IMR-90 (cell line): Measurements from ENCODE around the gene NRXN2. TPM values are rescaled to one million over a fixed set of nuclear protein-coding genes. Genes with fewer than 3 reads are reported as not detected.
A peak's percentile ranks its signal among the peaks of the same experiment; 100 is the strongest.

Experiments used
- ATAC-seq: fragments of 200-7000 bp; cut with Tn5 transposase; 2 replicates; pipeline ENCODE4 v1.9.1; 2020; ENCODE audit warnings: low read depth, mild to moderate bottlenecking, moderate library complexity
- BruUV-seq: library from RNA; stranded (reverse); fragments of 400-500 nt; replicated peaks from 2 replicates; lab custom pipeline; 2021; lab: Mats Ljungman, UMichigan
- CTCF ChIA-PET: fragments of 300-600 bp; formaldehyde crosslinking; extraction: SDS; loops from one replicate; lab custom pipeline; 2021; ENCODE audit warnings: antibody characterized with exemption; lab: Yijun Ruan, JAX
- POLR2A ChIA-PET: fragments of 300-600 bp; sonication (Branson Sonifier 250); formaldehyde crosslinking; loops from one replicate; lab custom pipeline; 2022; ENCODE audit warnings: antibody characterized with exemption; ENCODE audit not compliant: unreplicated experiment; lab: Charles Lee
- DNase-seq: peaks from one replicate; pipeline ENCODE4 v3.0.0; 2013
- H2AFZ ChIP-seq: replicated peaks from 2 replicates; pipeline ENCODE3; 2013; ENCODE audit warnings: low read length, mild to moderate bottlenecking; ENCODE audit not compliant: poor library complexity
- H2AK5ac ChIP-seq: 2 replicates; pipeline ENCODE4 v1.6.1; 2013; ENCODE audit warnings: low read depth, low read length, inconsistent platforms
- H2AK9ac ChIP-seq: replicated peaks from 2 replicates; pipeline ENCODE3; 2013; ENCODE audit warnings: mild to moderate bottlenecking, low read depth, low read length, moderate library complexity; ENCODE audit not compliant: poor library complexity
- H2BK120ac ChIP-seq: 2 replicates; pipeline ENCODE4 v1.6.1; 2013; ENCODE audit warnings: low read depth, low read length, inconsistent platforms
- H2BK15ac ChIP-seq: 3 replicates; pipeline ENCODE4 v1.6.1; 2013; ENCODE audit warnings: low read depth, low read length, inconsistent platforms
- H2BK20ac ChIP-seq: 2 replicates; pipeline ENCODE4 v1.6.1; 2013; ENCODE audit warnings: low read depth, mild to moderate bottlenecking, inconsistent platforms, low read length, moderate library complexity
- H2BK5ac ChIP-seq: 2 replicates; pipeline ENCODE4 v1.6.1; 2013; ENCODE audit warnings: mild to moderate bottlenecking, low read depth, low read length, inconsistent platforms; ENCODE audit not compliant: poor library complexity, severe bottlenecking
- H3K14ac ChIP-seq: replicated peaks from 2 replicates; pipeline ENCODE4 v1.6.1; 2013; ENCODE audit warnings: low read depth, low read length, inconsistent platforms
- H3K18ac ChIP-seq: 2 replicates; pipeline ENCODE4 v1.6.1; 2013; ENCODE audit warnings: low read depth, low read length, control low read depth
- H3K23ac ChIP-seq: 2 replicates; pipeline ENCODE4 v1.6.1; 2013; ENCODE audit warnings: low read depth, low read length, inconsistent platforms
- H3K27ac ChIP-seq: 2 replicates; pipeline ENCODE4 v1.5.1; 2013; ENCODE audit warnings: mild to moderate bottlenecking, control low read depth, low read length; ENCODE audit not compliant: insufficient read depth
- H3K27me3 ChIP-seq: 2 replicates; pipeline ENCODE4 v1.6.1; 2013; ENCODE audit warnings: low read length; ENCODE audit not compliant: control insufficient read depth, insufficient read depth
- H3K36me3 ChIP-seq: 2 replicates; pipeline ENCODE4 v1.6.1; 2013; ENCODE audit warnings: low read length, mixed read lengths; ENCODE audit not compliant: control insufficient read depth, insufficient read depth
- H3K4ac ChIP-seq: 2 replicates; pipeline ENCODE4 v1.6.1; 2013; ENCODE audit warnings: low read depth, low read length, inconsistent platforms
- H3K4me1 ChIP-seq: 2 replicates; pipeline ENCODE4 v1.6.1; 2013; ENCODE audit warnings: low read length, mixed read lengths; ENCODE audit not compliant: control insufficient read depth, insufficient read depth
- H3K4me2 ChIP-seq: 2 replicates; pipeline ENCODE4 v1.6.1; 2013; ENCODE audit warnings: low read depth, mild to moderate bottlenecking, control low read depth, low read length, moderate library complexity
- H3K4me3 ChIP-seq: 2 replicates; pipeline ENCODE4 v1.5.1; 2013; ENCODE audit warnings: low read depth, mild to moderate bottlenecking, control low read depth, low read length, moderate library complexity; ENCODE audit not compliant: insufficient read depth
- H3K56ac ChIP-seq: 2 replicates; pipeline ENCODE4 v1.6.1; 2013; ENCODE audit warnings: low read length, inconsistent platforms; ENCODE audit not compliant: insufficient read depth; ENCODE audit errors: extremely low read depth
- H3K79me1 ChIP-seq, 2 experiments: 2 replicates each; pipeline ENCODE4 v1.6.1; 2013; ENCODE audit warnings: low read length in 2 of 2, inconsistent platforms in 1 of 2, low read depth in 1 of 2
- H3K9ac ChIP-seq: 2 replicates; pipeline ENCODE4 v1.6.1; 2013; ENCODE audit warnings: low read depth, low read length, control low read depth
- H3K9me1 ChIP-seq: 2 replicates; pipeline ENCODE4 v1.6.1; 2013; ENCODE audit warnings: low read length, inconsistent platforms; ENCODE audit not compliant: insufficient read depth
- H3K9me3 ChIP-seq: 2 replicates; pipeline ENCODE4 v1.6.1; 2013; ENCODE audit warnings: low read length; ENCODE audit not compliant: control insufficient read depth, insufficient read depth
- H4K20me1 ChIP-seq: 2 replicates; pipeline ENCODE4 v1.6.1; 2013; ENCODE audit warnings: low read length, inconsistent platforms; ENCODE audit not compliant: insufficient read depth
- H4K5ac ChIP-seq: 2 replicates; pipeline ENCODE4 v1.6.1; 2013; ENCODE audit warnings: mild to moderate bottlenecking, low read depth, low read length, control low read depth
- H4K8ac ChIP-seq, 2 experiments: 2 replicates each; pipeline ENCODE4 v1.6.1; 2013; ENCODE audit warnings: low read depth in 2 of 2, low read length in 2 of 2, control low read depth in 1 of 2, inconsistent platforms in 1 of 2
- H4K91ac ChIP-seq: 2 replicates; pipeline ENCODE4 v1.6.1; 2013; ENCODE audit warnings: low read depth, low read length, inconsistent platforms; ENCODE audit not compliant: insufficient read depth
- CEBPB ChIP-seq: IDR thresholded peaks from 2 replicates; pipeline ENCODE4 v1.6.1; 2012; ENCODE audit warnings: low read depth, low read length, improper control_type of control experiment
- CTCF ChIP-seq: conservative IDR thresholded peaks from 2 replicates; pipeline ENCODE4 v1.5.1; 2012; ENCODE audit warnings: mild to moderate bottlenecking, low read depth, low read length, improper control_type of control experiment
- FOS ChIP-seq: fragments of 150-350 bp; IDR thresholded peaks from 2 replicates; pipeline ENCODE4 v1.6.1; 2016; ENCODE audit warnings: low read depth, low read length
- MXI1 ChIP-seq: IDR thresholded peaks from 2 replicates; pipeline ENCODE4 v1.6.1; 2012; ENCODE audit warnings: low read depth, mild to moderate bottlenecking, low read length, moderate library complexity, borderline replicate concordance
- NFE2L2 ChIP-seq: fragments of 150-350 bp; IDR thresholded peaks from 2 replicates; pipeline ENCODE4 v1.6.1; 2016; ENCODE audit warnings: low read depth, mild to moderate bottlenecking, low read length
- POLR2A ChIP-seq: IDR thresholded peaks from 2 replicates; pipeline ENCODE4 v1.6.1; 2012; ENCODE audit warnings: mild to moderate bottlenecking, low read depth, low read length
- RFX5 ChIP-seq: IDR thresholded peaks from 2 replicates; pipeline ENCODE4 v1.8.0; 2012; ENCODE audit warnings: low read depth, mild to moderate bottlenecking, low read length, moderate library complexity
- WGBS, 2 experiments: methylation state at CpG; one replicate each; pipeline versions ENCODE4 v1.1.5 to v1.1.7; 2013; ENCODE audit warnings: missing lambda C conversion rate in 2 of 2; ENCODE audit not compliant: insufficient read length in 1 of 2; ENCODE audit errors: extremely low coverage in 2 of 2; 5-methylcytosine and 5-hydroxymethylcytosine counted together
- dilution Hi-C: fragments of 300-500 bp; cut with HindIII; formaldehyde crosslinking; loops from one replicate; pipeline ENCODE4 v1.14.3; 2018; ENCODE audit warnings: low sequenced_read_pairs; ENCODE audit not compliant: unreplicated experiment
- in situ Hi-C: fragments of 300-500 bp; cut with MboI; formaldehyde crosslinking; loops from 3 replicates; pipeline ENCODE4 v1.14.3; 2019; ENCODE audit warnings: low sequenced_read_pairs, inconsistent platforms, mixed read lengths
- intact Hi-C: fragments of 100-400 bp; cut with micrococcal nuclease; formaldehyde crosslinking; loops from 2 replicates; pipeline ENCODE4 v1.10.0; 2022
- polyA plus RNA-seq, 3 experiments: library from polyadenylated mRNA; depleted of rRNA; stranded (reverse); fragments of >200 nt; gene quantifications; 2 replicates each; pipeline ENCODE4 v1.2.3, GENCODE V29; 2012; ENCODE audit warnings: low replicate concordance in 1 of 3
- total RNA-seq: library from RNA; depleted of rRNA; stranded (reverse); fragments of >200 nt; gene quantifications from 2 replicates; pipeline ENCODE4 v1.2.3, GENCODE V29; 2012
- TF ChIP-seq, protein P1 (sequence below): fragments of 150-350 bp; IDR thresholded peaks from 2 replicates; pipeline ENCODE4 v1.6.1; 2016; ENCODE audit warnings: low read depth, mild to moderate bottlenecking, low read length, moderate library complexity, borderline replicate concordance

The NRXN2 gene
- total and polyA plus RNA-seq, 2 of the 4 experiments (the other 2 are of a cell fraction), result 0.18 to 0.22 TPM

DNA sequence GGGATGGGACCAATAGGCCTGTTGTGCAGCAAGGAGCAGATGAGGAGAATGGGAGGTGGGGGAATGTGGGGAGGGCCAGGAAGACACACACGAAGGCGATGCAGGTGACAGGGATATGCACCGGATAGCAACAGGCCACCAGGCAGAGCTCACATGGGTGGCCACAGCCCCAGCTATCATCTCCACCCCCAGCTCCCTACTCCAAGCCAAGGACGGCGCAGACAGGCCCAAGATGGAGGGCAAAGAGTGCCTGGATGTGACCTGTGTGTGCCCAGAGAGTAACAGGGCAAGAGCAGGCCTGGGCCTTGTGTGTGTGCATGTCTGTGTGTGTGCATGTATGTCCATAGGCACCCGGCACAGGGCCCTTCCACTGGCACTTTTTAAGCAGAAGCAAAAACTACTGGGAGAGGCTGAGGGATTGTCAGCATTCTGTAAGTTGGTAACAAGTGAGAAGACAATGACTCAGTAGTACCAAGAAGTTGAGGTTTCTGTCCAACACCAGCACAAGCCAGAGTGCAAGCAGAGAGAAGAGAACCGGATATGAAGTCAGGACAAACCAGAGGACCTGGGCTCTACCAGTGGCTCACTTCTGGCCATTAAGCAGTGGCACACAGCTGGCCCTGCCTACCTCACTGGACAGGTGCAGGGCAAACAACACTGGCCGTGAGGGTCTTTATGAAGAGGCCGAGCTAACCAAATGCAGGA lies 36.4 kb downstream of the NRXN2 start:
- CTCF ChIA-PET, result no interaction called here
- no peaks in the 10 kb centered on the region for H3K9me1 ChIP-seq
- no peak overlapping the region for H2BK20ac ChIP-seq
- H3K23ac ChIP-seq, result no peak overlapping the region
- ATAC-seq (no peak), DNase-seq (peak; percentile 13)
- no peak overlapping the region for H3K27ac ChIP-seq
- H3K4me2 ChIP-seq, result no peak overlapping the region
- no peak overlapping the region for H3K14ac ChIP-seq
- H2AK5ac ChIP-seq, result no peak overlapping the region
- H2BK120ac ChIP-seq, result no peak overlapping the region
- H3K9ac ChIP-seq, result no peak overlapping the region
- no peak overlapping the region for H2BK5ac ChIP-seq
- H3K4me1 ChIP-seq, result no peaks in the 10 kb centered on the region; the same call in 1 of the 2 replicates
- no peak overlapping the region for H2AFZ ChIP-seq
- H3K4ac ChIP-seq, result no peak overlapping the region
- peaks cover 56% of the 10 kb centered on the region for H3K27me3 ChIP-seq
- no peaks in the 10 kb centered on the region for H3K36me3 ChIP-seq
- no peaks in the 10 kb centered on the region for H4K20me1 ChIP-seq
- WGBS, 2 experiments, result 71% methylated on average over 1 of the region's 9 CpGs; no CpG with 5 or more reads in 1 of the 2 experiments
- POLR2A ChIA-PET, result no interaction called here
- BruUV-seq, result no TSS peak
- no peak overlapping the region for H2AK9ac ChIP-seq
- H3K18ac ChIP-seq, result no peak overlapping the region
- no peaks in the 10 kb centered on the region for H3K79me1 ChIP-seq
- TF ChIP-seq CEBPB (no peak), NFE2L2 (no peak), MXI1 (no peak), POLR2A (no peak), RFX5 (peak; percentile 17; the same call in 1 of the 2 replicates), CTCF (no peak), FOS (no peak)
- TF ChIP-seq, protein P1, sequence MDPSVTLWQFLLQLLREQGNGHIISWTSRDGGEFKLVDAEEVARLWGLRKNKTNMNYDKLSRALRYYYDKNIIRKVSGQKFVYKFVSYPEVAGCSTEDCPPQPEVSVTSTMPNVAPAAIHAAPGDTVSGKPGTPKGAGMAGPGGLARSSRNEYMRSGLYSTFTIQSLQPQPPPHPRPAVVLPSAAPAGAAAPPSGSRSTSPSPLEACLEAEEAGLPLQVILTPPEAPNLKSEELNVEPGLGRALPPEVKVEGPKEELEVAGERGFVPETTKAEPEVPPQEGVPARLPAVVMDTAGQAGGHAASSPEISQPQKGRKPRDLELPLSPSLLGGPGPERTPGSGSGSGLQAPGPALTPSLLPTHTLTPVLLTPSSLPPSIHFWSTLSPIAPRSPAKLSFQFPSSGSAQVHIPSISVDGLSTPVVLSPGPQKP, result no peak
- H3K4me3 ChIP-seq, result no peak overlapping the region
- H3K56ac ChIP-seq, result no peak overlapping the region
- dilution Hi-C loops (no loop called here), intact Hi-C loops (no loop called here), in situ Hi-C loops (no loop called here)
- no peak overlapping the region for H4K91ac ChIP-seq
- no peak overlapping the region for H4K5ac ChIP-seq
- H3K9me3 ChIP-seq, result no peaks in the 10 kb centered on the region
- no peak overlapping the region for H4K8ac ChIP-seq
- no peak overlapping the region for H2BK15ac ChIP-seq
